Thyroid gland (tissue), 4 donors: ENCODE results near the gene SNAPIN.

Experiments
- CTCF ChIP-seq, 6 experiments: fragments of 200-600 bp in 3 of 6; fragments of 450-650 bp in 3 of 6; sonication (generic) in 3 of 6; IDR thresholded peaks; one replicate each; pipeline ENCODE4 v1.5.1; 2016 to 2019; ENCODE audit warnings: antibody characterized with exemption in 6 of 6, mild to moderate bottlenecking in 2 of 6, inconsistent platforms in 1 of 6, moderate library complexity in 1 of 6
- POLR2A ChIP-seq, 2 donors: fragments of 450-650 bp; IDR thresholded peaks; one replicate each; pipeline ENCODE4 v1.6.1; 2017; ENCODE audit warnings: antibody characterized with exemption in 2 of 2, mild to moderate bottlenecking in 2 of 2, moderate library complexity in 1 of 2

GRCh38 chr1:153647346-153647714, 11.2 kb upstream of the SNAPIN start:
- TF ChIP-seq CTCF (IDR thresholded peaks at IDR 0.05) = no peak
- no peak for TF ChIP-seq POLR2A (IDR thresholded peaks at IDR 0.05)
